Mesendoderm (in vitro differentiated cells): ENCODE results near the gene PLPP7.

Experiments used
- DNase-seq: peaks from one replicate; pipeline ENCODE4 v3.0.0; 2013
- H2AK5ac ChIP-seq: 2 replicates; pipeline ENCODE4 v1.6.1; 2013; ENCODE audit warnings: low read length, inconsistent platforms
- H2BK120ac ChIP-seq: 2 replicates; pipeline ENCODE4 v1.6.1; 2013; ENCODE audit warnings: low read depth, mild to moderate bottlenecking, low read length, moderate library complexity, mixed read lengths
- H2BK15ac ChIP-seq: replicated peaks from 2 replicates; pipeline ENCODE4 v1.6.1; 2013; ENCODE audit warnings: low read depth, mild to moderate bottlenecking, moderate library complexity
- H2BK5ac ChIP-seq: 2 replicates; pipeline ENCODE4 v1.6.1; 2013; ENCODE audit warnings: low read length, inconsistent platforms
- H3K18ac ChIP-seq: 2 replicates; pipeline ENCODE4 v1.6.1; 2013; ENCODE audit warnings: mild to moderate bottlenecking, low read length, mixed read lengths
- H3K23ac ChIP-seq: one replicate; pipeline ENCODE4 v1.6.1; 2013; ENCODE audit warnings: low read length
- H3K27ac ChIP-seq: 2 replicates; pipeline ENCODE4 v1.5.1; 2013; ENCODE audit warnings: low read depth, mild to moderate bottlenecking, inconsistent platforms, low read length, moderate library complexity
- H3K27me3 ChIP-seq: 2 replicates; pipeline ENCODE4 v1.6.1; 2013; ENCODE audit warnings: low read length, control low read depth, mild to moderate bottlenecking, inconsistent platforms; ENCODE audit not compliant: insufficient read depth, poor library complexity
- H3K36me3 ChIP-seq: 2 replicates; pipeline ENCODE4 v1.6.1; 2013; ENCODE audit warnings: low read length, inconsistent platforms; ENCODE audit not compliant: control insufficient read depth, insufficient read depth
- H3K4ac ChIP-seq: one replicate; pipeline ENCODE4 v1.6.1; 2013; ENCODE audit warnings: low read depth, mild to moderate bottlenecking, low read length, moderate library complexity
- H3K4me1 ChIP-seq: 2 replicates; pipeline ENCODE4 v1.6.1; 2013; ENCODE audit warnings: low read depth, low read length, inconsistent platforms; ENCODE audit not compliant: control insufficient read depth
- H3K4me2 ChIP-seq: 2 replicates; pipeline ENCODE4 v1.6.1; 2013; ENCODE audit warnings: low read length
- H3K4me3 ChIP-seq: 2 replicates; pipeline ENCODE4 v1.5.1; 2013; ENCODE audit warnings: mild to moderate bottlenecking, low read length
- H3K56ac ChIP-seq: one replicate; pipeline ENCODE4 v1.6.1; 2013; ENCODE audit warnings: low read length
- H3K79me1 ChIP-seq: 2 replicates; pipeline ENCODE4 v1.6.1; 2013; ENCODE audit warnings: low read length, inconsistent platforms
- H3K79me2 ChIP-seq: 2 replicates; pipeline ENCODE4 v1.6.1; 2013; ENCODE audit warnings: mild to moderate bottlenecking, low read length; ENCODE audit not compliant: control insufficient read depth, insufficient read depth
- H3K9ac ChIP-seq: 2 replicates; pipeline ENCODE4 v1.6.1; 2013; ENCODE audit warnings: low read length, inconsistent platforms
- H4K5ac ChIP-seq: one replicate; pipeline ENCODE4 v1.6.1; 2013; ENCODE audit warnings: low read length
- H4K8ac ChIP-seq: one replicate; pipeline ENCODE4 v1.6.1; 2013; ENCODE audit warnings: low read depth, mild to moderate bottlenecking, control low read depth, low read length, moderate library complexity
- WGBS: extraction: QIAGEN DNeasy Blood & Tissue Kit; methylation state at CpG from one replicate; pipeline ENCODE4 v1.1.7; 2013; ENCODE audit warnings: low lambda C conversion rate, missing lambda C conversion rate; ENCODE audit not compliant: insufficient coverage; ENCODE audit errors: extremely low coverage; 5-methylcytosine and 5-hydroxymethylcytosine counted together

The PLPP7 gene

GRCh38 chr9:131296460-131296859, 6.9 kb downstream of the PLPP7 start:
- Histone ChIP-seq H3K4ac (no peak overlapping the region), H3K4me1 (no peaks in the 10 kb centered on the region), H2BK120ac (no peak overlapping the region), H3K4me2 (no peak overlapping the region), H3K27me3 (no peaks in the 10 kb centered on the region), H4K8ac (no peak overlapping the region), H3K27ac (no peak overlapping the region), H3K23ac (no peak overlapping the region), H3K79me2 (no peaks in the 10 kb centered on the region), H3K4me3 (no peak overlapping the region), H3K9ac (no peak overlapping the region), H2BK15ac (no peak overlapping the region), H4K5ac (no peak overlapping the region), H2AK5ac (no peak overlapping the region), H3K56ac (no peak overlapping the region), H3K18ac (no peak overlapping the region), H2BK5ac (no peak overlapping the region), H3K36me3 (no peaks in the 10 kb centered on the region), H3K79me1 (no peaks in the 10 kb centered on the region)
- no peak for DNase-seq
- no CpG with 5 or more reads among the region's 9 CpGs for WGBS

DNA sequence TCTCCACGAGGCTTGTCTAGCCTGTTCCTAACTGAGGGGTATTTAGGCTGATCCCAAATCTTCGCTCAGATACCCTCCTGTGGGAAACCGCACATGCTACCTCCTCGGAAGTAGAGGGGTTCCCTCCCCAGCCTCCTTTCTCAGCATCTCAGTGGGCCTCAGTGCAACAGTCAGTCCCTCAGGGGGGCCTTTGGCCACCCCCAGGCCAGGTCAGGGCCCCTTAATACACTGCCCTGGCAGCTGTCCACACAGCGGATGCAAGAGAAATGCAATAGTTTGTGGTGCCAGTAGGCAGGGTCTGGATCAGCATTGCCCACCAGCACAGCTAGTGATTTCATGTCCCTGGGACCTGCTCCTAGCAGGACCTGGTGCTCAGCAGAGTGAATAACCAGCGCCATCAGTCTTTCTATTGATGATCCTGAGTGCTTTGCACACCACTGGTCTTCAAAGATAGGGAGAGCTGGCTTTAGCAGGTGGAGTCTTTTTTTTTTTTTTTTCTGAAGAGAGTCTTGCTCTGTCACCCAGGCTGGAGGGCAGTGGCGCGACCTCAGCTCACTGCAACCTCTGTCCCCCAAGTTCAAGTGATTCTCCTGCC, 7.5 kb downstream of the PLPP7 start:
- Histone ChIP-seq H3K56ac (no peak overlapping the region), H2BK5ac (no peak overlapping the region), H3K9ac (no peak overlapping the region), H4K8ac (no peak overlapping the region), H3K27ac (no peak overlapping the region), H2AK5ac (no peak overlapping the region), H3K4ac (no peak overlapping the region), H3K18ac (no peak overlapping the region), H2BK15ac (no peak overlapping the region), H3K23ac (no peak overlapping the region), H3K79me2 (no peaks in the 10 kb centered on the region), H3K4me3 (no peak overlapping the region), H4K5ac (no peak overlapping the region), H3K36me3 (no peaks in the 10 kb centered on the region), H3K79me1 (no peaks in the 10 kb centered on the region), H2BK120ac (no peak overlapping the region), H3K4me2 (no peak overlapping the region), H3K27me3 (no peaks in the 10 kb centered on the region), H3K4me1 (no peaks in the 10 kb centered on the region)
- no CpG with 5 or more reads among the region's 8 CpGs for WGBS
- no peak for DNase-seq

DNA sequence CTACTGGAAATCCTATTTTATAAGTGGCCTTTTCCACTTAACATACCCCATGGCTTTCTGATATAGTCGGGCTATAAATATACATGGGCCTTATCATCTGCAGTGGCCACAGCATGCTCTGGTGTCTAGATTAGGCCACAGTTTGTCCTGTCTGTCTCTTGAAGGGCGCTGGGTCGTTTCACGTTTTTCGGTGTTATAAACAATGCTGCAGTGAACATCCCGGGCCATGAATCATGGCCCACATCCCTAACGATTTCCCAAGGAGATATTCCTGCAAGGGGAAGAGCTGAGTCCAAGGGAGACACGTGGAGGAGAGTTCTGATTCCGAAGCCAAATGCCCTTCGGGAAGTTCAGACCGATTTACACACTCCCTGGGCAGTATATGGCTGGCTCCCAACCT, 8.4 kb downstream of the PLPP7 start:
- Histone ChIP-seq H3K4me1 (no peaks in the 10 kb centered on the region), H3K79me2 (no peaks in the 10 kb centered on the region), H3K9ac (no peak overlapping the region), H3K4me3 (no peak overlapping the region), H3K4ac (no peak overlapping the region), H4K5ac (no peak overlapping the region), H3K18ac (no peak overlapping the region), H3K79me1 (no peaks in the 10 kb centered on the region), H3K36me3 (no peaks in the 10 kb centered on the region), H2BK5ac (no peak overlapping the region), H3K27ac (no peak overlapping the region), H3K23ac (no peak overlapping the region), H3K56ac (no peak overlapping the region), H2BK15ac (no peak overlapping the region), H2AK5ac (no peak overlapping the region), H3K4me2 (no peak overlapping the region), H4K8ac (no peak overlapping the region), H3K27me3 (no peaks in the 10 kb centered on the region), H2BK120ac (no peak overlapping the region)
- no CpG with 5 or more reads among the region's 11 CpGs for WGBS
- DNase-seq, result no peak

DNA sequence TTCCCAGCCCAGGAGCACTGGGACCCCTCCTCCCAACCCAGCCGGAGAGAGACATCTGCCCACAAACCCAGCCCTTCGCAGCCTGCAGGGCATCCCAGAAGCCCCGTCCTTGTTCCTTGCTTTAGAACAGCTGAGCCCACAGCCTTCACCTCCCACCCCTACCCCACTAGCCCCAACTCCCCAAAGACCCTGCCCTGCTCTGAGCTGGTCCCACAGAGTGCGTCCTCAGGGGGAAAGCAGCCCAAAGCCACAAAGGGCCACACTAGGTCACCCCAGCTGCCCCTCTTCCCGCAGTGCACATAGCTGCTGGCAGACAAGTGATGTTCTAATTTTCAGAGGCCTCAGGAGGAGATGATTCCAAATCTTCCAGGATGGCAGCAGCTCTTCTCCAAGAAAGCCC, 8.8 kb downstream of the PLPP7 start:
- H3K27ac ChIP-seq, result no peak overlapping the region
- no peak overlapping the region for H3K4me3 ChIP-seq
- WGBS, result no CpG with 5 or more reads among the region's 5 CpGs
- H2BK5ac ChIP-seq, result no peak overlapping the region
- no peaks in the 10 kb centered on the region for H3K79me1 ChIP-seq
- no peaks in the 10 kb centered on the region for H3K36me3 ChIP-seq
- H2BK15ac ChIP-seq, result no peak overlapping the region
- no peak overlapping the region for H4K8ac ChIP-seq
- no peak overlapping the region for H3K4ac ChIP-seq
- no peaks in the 10 kb centered on the region for H3K4me1 ChIP-seq
- no peak overlapping the region for H4K5ac ChIP-seq
- H3K23ac ChIP-seq, result no peak overlapping the region
- H3K9ac ChIP-seq, result no peak overlapping the region
- H3K27me3 ChIP-seq, result no peaks in the 10 kb centered on the region
- H2AK5ac ChIP-seq, result no peak overlapping the region
- no peak overlapping the region for H3K4me2 ChIP-seq
- no peaks in the 10 kb centered on the region for H3K79me2 ChIP-seq
- no peak overlapping the region for H2BK120ac ChIP-seq
- no peak overlapping the region for H3K18ac ChIP-seq
- no peak overlapping the region for H3K56ac ChIP-seq
- no peak for DNase-seq

- H3K27ac ChIP-seq, result no peak overlapping the region
- H3K18ac ChIP-seq, result no peak overlapping the region
- no peak for DNase-seq
- no peak overlapping the region for H2BK15ac ChIP-seq
- H2BK5ac ChIP-seq, result no peak overlapping the region
- H2BK120ac ChIP-seq, result no peak overlapping the region
- no peak overlapping the region for H2AK5ac ChIP-seq
- H3K4ac ChIP-seq, result no peak overlapping the region
- no peak overlapping the region for H4K8ac ChIP-seq
- H3K9ac ChIP-seq, result no peak overlapping the region
- H3K79me1 ChIP-seq, result no peaks in the 10 kb centered on the region
- H4K5ac ChIP-seq, result no peak overlapping the region
- H3K36me3 ChIP-seq, result no peaks in the 10 kb centered on the region
- no peak overlapping the region for H3K4me3 ChIP-seq
- WGBS, result no CpG with 5 or more reads among the region's 12 CpGs
- H3K79me2 ChIP-seq, result no peaks in the 10 kb centered on the region
- no peaks in the 10 kb centered on the region for H3K4me1 ChIP-seq
- H3K23ac ChIP-seq, result no peak overlapping the region
- no peak overlapping the region for H3K56ac ChIP-seq
- no peak overlapping the region for H3K4me2 ChIP-seq
- H3K27me3 ChIP-seq, result no peaks in the 10 kb centered on the region
These were observed 9.3 kb downstream of the PLPP7 start for GRCh38 chr9:131298816-131299215.

DNA sequence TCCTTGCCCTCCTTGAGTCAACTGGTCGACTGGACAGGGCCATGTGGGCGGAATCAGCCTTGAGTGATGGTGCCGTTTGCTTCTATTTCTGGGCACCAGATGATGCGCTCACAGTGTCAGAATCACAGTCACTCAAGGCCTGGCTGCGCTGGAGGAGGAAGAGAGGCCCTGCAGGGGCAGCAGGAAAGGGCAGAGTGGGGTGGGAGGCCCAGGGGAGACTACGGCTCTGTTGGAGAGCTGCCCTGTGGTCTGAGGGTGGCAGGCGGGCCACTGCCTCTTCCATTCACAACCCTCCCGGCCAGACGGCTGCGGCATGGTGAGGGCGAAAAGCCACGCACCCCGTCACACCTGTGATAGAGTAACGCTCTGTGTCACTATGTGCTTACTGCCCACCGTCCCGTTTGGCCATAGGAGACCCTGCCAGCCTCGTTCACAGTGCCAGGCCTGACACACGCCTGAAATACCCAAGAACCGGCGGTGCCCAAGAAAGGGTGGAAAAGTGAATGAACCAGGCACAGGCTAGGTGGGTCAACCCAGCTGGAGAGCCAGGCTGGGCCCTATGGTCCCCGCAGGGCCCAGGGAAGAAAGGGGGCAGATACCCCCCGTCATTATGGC, 9.9 kb downstream of the PLPP7 start:
- Histone ChIP-seq H3K4me1 (no peaks in the 10 kb centered on the region), H3K56ac (no peak overlapping the region), H2BK15ac (no peak overlapping the region), H3K4ac (no peak overlapping the region), H2BK120ac (no peak overlapping the region), H3K4me2 (no peak overlapping the region), H3K27ac (no peak overlapping the region), H3K23ac (no peak overlapping the region), H3K4me3 (no peak overlapping the region), H2BK5ac (no peak overlapping the region), H3K79me1 (no peaks in the 10 kb centered on the region), H4K5ac (no peak overlapping the region), H3K18ac (no peak overlapping the region), H3K79me2 (no peaks in the 10 kb centered on the region), H2AK5ac (no peak overlapping the region), H3K27me3 (no peaks in the 10 kb centered on the region), H3K9ac (no peak overlapping the region), H3K36me3 (no peaks in the 10 kb centered on the region), H4K8ac (no peak overlapping the region)
- no CpG with 5 or more reads among the region's 22 CpGs for WGBS
- DNase-seq, result no peak
